DOHH2 (cell line): Measurements from ENCODE around the gene EPS8L3.

ENCODE experiments used
- H3F3A ChIP-seq: fragments of 200-600 bp; sonication (generic), shearing (Covaris generic); 2 replicates; pipeline ENCODE4 v1.6.0; 2016; ENCODE audit warnings: antibody characterized with exemption, mild to moderate bottlenecking; ENCODE audit not compliant: control insufficient read depth, insufficient read depth
- H3K27ac ChIP-seq: fragments of 200-600 bp; sonication (generic); 2 replicates; pipeline ENCODE4 v1.5.1; 2014; ENCODE audit warnings: low read depth, mild to moderate bottlenecking, low read length, moderate library complexity
- H3K27me3 ChIP-seq: fragments of 200-600 bp; sonication (generic); 2 replicates; pipeline ENCODE4 v1.6.1; 2014; ENCODE audit warnings: mild to moderate bottlenecking, low read length, mixed read lengths; ENCODE audit not compliant: control insufficient read depth
- H3K36me3 ChIP-seq: fragments of 200-600 bp; sonication (generic); 2 replicates; pipeline ENCODE4 v1.6.1; 2014; ENCODE audit warnings: mild to moderate bottlenecking, low read length, moderate library complexity, mixed read lengths; ENCODE audit not compliant: control insufficient read depth
- H3K4me1 ChIP-seq: fragments of 200-600 bp; sonication (generic); 2 replicates; pipeline ENCODE4 v1.6.1; 2014; ENCODE audit warnings: mild to moderate bottlenecking, low read length, mixed read lengths; ENCODE audit not compliant: control insufficient read depth
- H3K4me2 ChIP-seq: fragments of 200-600 bp; sonication (generic); 2 replicates; pipeline ENCODE4 v1.6.0; 2014; ENCODE audit warnings: mild to moderate bottlenecking, low read length, moderate library complexity
- H3K4me3 ChIP-seq: fragments of 200-600 bp; sonication (generic); 2 replicates; pipeline ENCODE4 v1.5.1; 2014; ENCODE audit warnings: mild to moderate bottlenecking, low read length, mixed read lengths
- H3K79me2 ChIP-seq: fragments of 200-600 bp; sonication (generic); 2 replicates; pipeline ENCODE4 v1.6.1; 2014; ENCODE audit warnings: mild to moderate bottlenecking, low read length, mixed read lengths; ENCODE audit not compliant: control insufficient read depth
- H3K9me2 ChIP-seq: fragments of 200-600 bp; sonication (generic); replicated peaks from 2 replicates; pipeline ENCODE4 v1.6.1; 2014; ENCODE audit warnings: mild to moderate bottlenecking, low read length, mixed read lengths; ENCODE audit not compliant: control insufficient read depth
- H3K9me3 ChIP-seq: fragments of 200-600 bp; sonication (generic); 2 replicates; pipeline ENCODE4 v1.6.1; 2014; ENCODE audit warnings: antibody characterized with exemption, low read length, mixed read lengths; ENCODE audit not compliant: control insufficient read depth, insufficient read depth
- H4K20me1 ChIP-seq: fragments of 200-600 bp; sonication (generic); 2 replicates; pipeline ENCODE4 v1.6.0; 2014; ENCODE audit warnings: low read depth, mild to moderate bottlenecking, antibody characterized with exemption, low read length, moderate library complexity; ENCODE audit not compliant: control insufficient read depth, insufficient read depth
- CTCF ChIP-seq: fragments of 200-600 bp; sonication (generic); IDR thresholded peaks from one replicate; pipeline ENCODE4 v1.5.1; 2014; ENCODE audit warnings: antibody characterized with exemption, mild to moderate bottlenecking, low read depth, low read length; ENCODE audit not compliant: poor library complexity, severe bottlenecking
- EZH2phosphoT487 ChIP-seq: fragments of 200-600 bp; sonication (generic); IDR thresholded peaks from 2 replicates; pipeline ENCODE4 v1.6.1; 2017; ENCODE audit warnings: borderline replicate concordance, mild to moderate bottlenecking, antibody characterized with exemption, low read length, moderate library complexity, mixed read lengths

The EPS8L3 gene

DNA sequence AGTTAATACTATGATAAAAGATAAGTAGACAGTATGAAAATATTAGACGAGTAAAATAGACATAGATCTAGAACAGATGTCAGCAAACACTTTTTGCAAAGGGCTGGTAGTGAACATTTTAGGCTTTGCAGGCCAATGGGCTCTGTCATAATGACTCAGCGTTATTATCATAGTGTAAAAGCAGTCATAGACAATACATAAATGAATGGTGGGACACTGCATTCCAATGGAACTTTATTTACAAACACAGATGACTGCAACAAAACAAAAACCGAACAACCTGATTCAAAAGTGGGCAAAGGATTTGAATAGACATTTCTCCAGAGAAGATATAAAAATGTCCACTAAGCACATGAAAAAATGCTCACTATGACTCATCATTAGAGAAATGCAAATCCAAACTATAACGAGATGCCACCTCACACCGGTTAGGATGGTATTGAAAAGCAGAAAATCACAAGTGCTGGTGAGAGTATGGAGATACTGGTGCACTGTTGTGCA, 44.3 kb downstream of the EPS8L3 start:
- Histone ChIP-seq H3K27me3 (peaks cover 6% of the 10 kb centered on the region; the same call in 1 of the 2 replicates), H3K4me1 (no peaks in the 10 kb centered on the region), H3K36me3 (no peaks in the 10 kb centered on the region), H3K4me2 (no peak overlapping the region), H3K9me2 (no peaks in the 10 kb centered on the region), H3F3A (no peaks in the 10 kb centered on the region), H3K4me3 (no peak overlapping the region), H3K9me3 (no peaks in the 10 kb centered on the region), H4K20me1 (no peaks in the 10 kb centered on the region), H3K27ac (no peak overlapping the region), H3K79me2 (no peaks in the 10 kb centered on the region)
- no peak for TF ChIP-seq CTCF
- TF ChIP-seq EZH2phosphoT487: no peak

GRCh38 chr1:109718495-109718894, 45.2 kb downstream of the EPS8L3 start:
- no peaks in the 10 kb centered on the region for H4K20me1 ChIP-seq
- H3K4me2 ChIP-seq: no peak overlapping the region
- no peaks in the 10 kb centered on the region for H3K9me3 ChIP-seq
- H3K27me3 ChIP-seq: peaks cover 6% of the 10 kb centered on the region; the same call in 1 of the 2 replicates
- H3K79me2 ChIP-seq: no peaks in the 10 kb centered on the region
- H3K9me2 ChIP-seq: no peaks in the 10 kb centered on the region
- no peak overlapping the region for H3K4me3 ChIP-seq
- H3K27ac ChIP-seq: no peak overlapping the region
- no peaks in the 10 kb centered on the region for H3K36me3 ChIP-seq
- H3K4me1 ChIP-seq: no peaks in the 10 kb centered on the region
- H3F3A ChIP-seq: no peaks in the 10 kb centered on the region
- no peak for TF ChIP-seq CTCF
- TF ChIP-seq EZH2phosphoT487: no peak

GRCh38 chr1:109717729-109718128, 46.0 kb downstream of the EPS8L3 start:
- H3K4me1 ChIP-seq: no peaks in the 10 kb centered on the region
- no peak overlapping the region for H3K27ac ChIP-seq
- no peak overlapping the region for H3K4me2 ChIP-seq
- no peaks in the 10 kb centered on the region for H3F3A ChIP-seq
- no peaks in the 10 kb centered on the region for H4K20me1 ChIP-seq
- H3K9me2 ChIP-seq: no peaks in the 10 kb centered on the region
- no peaks in the 10 kb centered on the region for H3K36me3 ChIP-seq
- H3K9me3 ChIP-seq: no peaks in the 10 kb centered on the region
- H3K27me3 ChIP-seq: peaks cover 6% of the 10 kb centered on the region; the same call in 1 of the 2 replicates
- no peak overlapping the region for H3K4me3 ChIP-seq
- TF ChIP-seq EZH2phosphoT487 (no peak), CTCF (no peak)
- H3K79me2 ChIP-seq: no peaks in the 10 kb centered on the region
